ENCODE data around the gene TMSB4X.
"Not testable (repeated sequence)": the region's sequence is repeated elsewhere in the genome, so short reads cannot be mapped to it uniquely, and the experiment has no call there.

Gene TMSB4X

DNA sequence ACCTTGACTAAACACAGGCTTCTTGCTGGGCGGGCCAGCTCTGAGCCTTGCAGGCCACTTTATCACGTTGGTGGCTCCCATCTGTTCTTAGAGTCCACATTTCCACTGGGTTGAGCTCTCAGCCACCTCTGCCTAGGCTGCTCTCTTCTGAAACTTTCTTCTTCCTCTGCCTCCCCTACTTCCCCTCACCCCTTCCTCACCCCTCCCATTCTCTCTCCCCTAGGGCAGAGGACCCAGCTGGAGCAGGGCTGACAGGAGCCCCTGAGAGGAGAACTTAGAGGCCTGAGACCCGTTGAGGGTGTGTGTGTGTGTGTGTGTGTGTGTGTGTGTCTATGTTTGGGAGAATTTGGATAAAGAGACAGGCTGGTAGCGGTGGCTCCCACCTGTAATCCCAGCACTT is 19.9 kb upstream of the TMSB4X start:
- no peak for DNase-seq (ENCODE audit: low read depth in 2 of 2, low spot score in 1 of 2)

DNA sequence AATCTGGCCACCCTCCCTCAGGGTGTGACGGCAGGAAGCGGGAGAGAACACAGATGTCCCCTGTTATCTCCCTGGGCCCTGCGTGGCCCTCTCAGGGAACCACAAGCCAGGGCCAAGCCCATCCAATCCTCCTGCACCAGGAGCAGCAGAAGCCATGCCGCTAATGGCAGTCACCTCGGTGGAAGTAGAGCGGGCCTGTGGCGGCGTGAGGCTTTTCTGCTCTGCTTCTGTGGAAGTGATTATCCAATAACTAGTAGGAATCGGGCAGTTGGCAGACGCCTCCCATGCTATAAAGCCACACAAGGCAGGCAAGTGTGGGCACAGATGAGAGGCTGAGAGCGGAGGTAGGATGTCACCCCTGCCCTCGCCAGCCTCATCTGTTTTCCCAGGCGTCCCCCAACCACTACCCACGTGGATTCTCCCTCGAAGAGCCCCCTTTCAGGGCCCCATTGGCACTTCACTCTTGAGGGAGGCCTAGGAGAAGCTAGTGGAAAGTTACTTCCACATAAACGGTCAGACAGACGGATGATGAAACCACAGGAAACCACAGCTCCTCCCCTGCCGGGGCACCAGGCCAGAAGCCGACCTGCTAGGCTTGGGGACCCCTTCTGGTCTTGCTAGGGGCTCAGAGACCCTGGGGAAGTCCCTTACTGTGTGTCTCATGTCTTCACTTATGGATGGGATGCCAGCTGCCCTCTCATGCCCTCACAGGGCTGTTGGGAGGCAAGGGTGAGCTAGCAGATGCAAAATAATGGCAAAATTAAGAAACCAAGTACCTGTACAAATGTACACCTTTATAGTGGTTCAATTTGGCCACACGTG is 18.8 kb upstream of the TMSB4X start:
- peak in 1 of 2 donors; percentile 69 for DNase-seq (ENCODE audit: low read depth in 2 of 2, low spot score in 1 of 2)

DNA sequence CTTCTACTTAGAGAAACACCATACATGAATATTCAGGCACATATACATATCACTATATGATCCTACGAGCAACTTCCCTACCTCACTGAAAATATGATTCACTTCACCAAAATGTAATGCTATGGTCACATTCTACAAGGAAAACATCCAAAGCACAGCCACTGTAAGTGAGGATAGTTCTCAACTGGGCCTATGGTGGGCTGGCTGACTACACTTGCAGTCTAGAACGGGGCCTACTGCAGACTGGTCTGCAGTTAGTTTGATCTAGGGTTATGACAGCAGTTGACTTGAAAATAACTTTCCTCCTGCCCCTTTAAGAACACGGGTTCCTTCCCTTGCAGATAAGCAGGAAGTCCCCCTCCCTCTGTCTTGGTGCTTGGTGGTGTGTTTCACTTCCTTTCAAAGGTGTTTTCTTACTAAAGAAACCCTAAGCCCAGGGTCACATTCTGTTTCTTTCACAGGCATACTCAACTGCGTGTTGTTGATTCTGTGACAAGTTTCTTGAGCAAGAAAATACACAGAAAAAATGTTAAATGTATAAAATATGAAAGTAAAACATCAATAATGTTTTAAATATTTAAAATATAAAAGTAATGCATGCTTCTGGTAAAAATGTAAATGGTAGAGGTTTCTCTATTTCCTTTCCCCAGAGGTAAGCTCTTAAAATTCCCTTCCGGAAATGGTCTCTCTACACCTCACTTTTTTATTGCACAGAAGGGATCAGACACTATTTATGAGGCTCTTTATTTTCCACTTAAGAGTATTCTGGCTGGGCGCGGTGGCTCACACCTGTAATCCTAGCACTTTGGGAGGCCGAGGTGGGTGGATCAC is 18.0 kb upstream of the TMSB4X start:
- no peak for DNase-seq (ENCODE audit: low read depth in 2 of 2, low spot score in 1 of 2)

DNA sequence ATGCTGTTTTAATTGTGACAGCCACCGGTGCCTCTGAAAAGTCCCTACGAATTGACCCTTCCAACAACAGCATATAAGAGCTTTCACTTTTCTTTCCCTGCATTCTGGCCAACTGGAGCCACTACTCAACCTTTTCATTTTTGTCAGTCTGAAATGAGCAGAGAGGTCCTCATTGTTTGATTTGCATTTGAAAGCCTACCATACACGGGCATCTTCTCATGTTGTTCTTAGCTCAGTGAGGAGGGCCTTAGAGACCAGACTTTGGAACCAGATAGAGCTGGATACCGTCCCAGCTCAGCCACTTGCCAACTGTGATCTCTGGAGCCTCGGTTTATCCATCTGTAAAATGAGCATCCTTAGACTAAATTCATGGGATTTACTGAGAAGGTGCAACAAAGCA is 16.9 kb upstream of the TMSB4X start:
- no peak for DNase-seq (ENCODE audit: low read depth in 2 of 2, low spot score in 1 of 2)

DNA sequence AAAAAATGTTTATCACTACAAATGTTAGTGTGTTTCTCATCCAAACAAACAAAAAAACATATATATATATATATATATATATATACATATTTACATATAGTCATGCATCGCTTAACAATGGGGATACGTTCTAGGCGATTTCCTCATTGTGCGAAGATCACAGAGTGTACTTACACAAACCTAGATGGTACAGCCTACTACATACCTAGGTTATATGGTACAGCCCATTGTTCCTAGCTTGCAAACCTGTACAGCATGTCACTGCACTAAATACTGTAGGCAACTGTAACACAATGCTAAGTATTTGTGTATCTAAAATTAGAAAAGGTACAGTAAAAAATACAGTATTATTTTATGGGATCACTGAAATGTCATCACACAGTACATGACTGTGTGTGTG is 16.4 kb upstream of the TMSB4X start:
- DNase-seq (ENCODE audit: low read depth in 2 of 2, low spot score in 1 of 2) = no peak

DNA sequence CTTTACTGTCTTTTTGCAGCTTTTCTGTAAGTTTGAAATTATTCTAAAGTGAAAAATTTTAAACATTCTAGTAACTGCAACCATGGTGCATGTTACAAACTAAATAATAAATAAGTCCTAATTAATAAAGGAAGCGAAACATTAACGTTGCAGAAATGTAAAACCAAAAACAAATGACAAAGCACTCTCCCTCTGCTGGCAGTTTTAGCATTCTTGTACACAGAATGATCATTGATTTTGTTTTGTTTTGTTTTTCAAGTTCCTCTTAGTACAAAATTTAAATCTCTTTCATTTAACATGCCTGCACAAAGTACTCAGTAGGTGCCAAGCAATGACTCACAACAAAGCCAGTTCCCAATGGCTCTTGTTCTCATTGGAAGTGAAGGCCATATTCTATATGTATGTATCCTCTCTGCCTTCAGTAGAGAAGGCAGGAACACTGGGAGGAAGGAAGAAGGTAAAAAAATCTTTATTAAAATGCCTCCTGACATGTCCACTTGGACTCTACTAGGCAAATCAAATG is 13.7 kb upstream of the TMSB4X start:
- DNase-seq (ENCODE audit: low read depth in 2 of 2, low spot score in 1 of 2) = no peak

DNA sequence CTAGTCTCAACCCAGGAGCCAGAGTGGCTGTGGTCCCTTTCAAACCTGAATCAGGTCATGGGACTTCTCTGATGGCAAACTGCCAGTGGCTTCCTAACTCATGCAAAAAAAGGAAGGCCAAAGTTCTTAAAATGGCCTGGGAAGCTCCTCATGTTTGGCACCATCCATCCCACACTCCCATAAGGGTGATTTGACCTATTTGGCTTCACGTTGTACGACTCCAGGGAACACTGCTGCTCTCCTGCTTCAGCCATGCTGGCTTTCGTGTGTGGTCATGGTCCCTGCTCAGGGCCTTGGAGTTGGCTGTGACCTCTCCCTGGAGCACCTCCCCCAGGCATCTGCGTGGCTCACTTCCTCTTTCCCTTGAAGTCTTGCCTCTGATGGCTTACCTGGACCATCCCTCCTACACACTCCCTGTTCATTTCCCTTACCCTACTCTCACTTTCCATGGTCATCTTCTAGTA is 12.8 kb upstream of the TMSB4X start:
- no peak for DNase-seq (ENCODE audit: low read depth in 2 of 2, low spot score in 1 of 2)

DNA sequence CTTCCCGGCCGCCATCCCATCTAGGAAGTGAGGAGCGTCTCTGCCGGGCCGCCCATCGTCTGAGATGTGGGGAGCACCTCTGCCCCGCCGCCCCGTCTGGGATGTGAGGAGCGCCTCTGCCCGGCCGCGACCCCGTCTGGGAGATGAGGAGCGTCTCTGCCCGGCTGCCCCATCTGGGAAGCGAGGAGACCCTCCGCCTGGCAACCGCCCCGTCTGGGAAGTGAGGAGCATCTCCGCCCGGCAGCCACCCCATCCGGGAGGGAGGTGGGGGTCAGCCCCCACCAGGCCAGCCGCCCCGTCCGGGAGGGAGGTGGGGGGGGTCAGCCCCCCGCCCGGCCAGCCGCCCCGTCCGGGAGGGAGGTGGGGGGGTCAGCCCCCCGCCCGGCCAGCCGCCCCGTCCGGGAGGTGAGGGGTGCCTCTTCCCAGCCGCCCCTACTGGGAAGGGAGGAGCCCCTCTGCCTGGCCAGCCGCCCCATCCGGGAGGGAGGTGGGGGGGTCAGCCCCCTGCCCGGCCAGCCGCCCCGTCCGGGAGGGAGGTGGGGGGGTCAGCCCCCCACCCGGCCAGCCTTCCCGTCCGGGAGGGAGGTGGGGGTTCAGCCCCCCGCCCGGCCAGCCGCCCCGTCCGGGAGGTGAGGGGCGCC is 11.6 kb upstream of the TMSB4X start:
- not testable (repeated sequence) for DNase-seq (ENCODE audit: low read depth in 2 of 2, low spot score in 1 of 2)

DNA sequence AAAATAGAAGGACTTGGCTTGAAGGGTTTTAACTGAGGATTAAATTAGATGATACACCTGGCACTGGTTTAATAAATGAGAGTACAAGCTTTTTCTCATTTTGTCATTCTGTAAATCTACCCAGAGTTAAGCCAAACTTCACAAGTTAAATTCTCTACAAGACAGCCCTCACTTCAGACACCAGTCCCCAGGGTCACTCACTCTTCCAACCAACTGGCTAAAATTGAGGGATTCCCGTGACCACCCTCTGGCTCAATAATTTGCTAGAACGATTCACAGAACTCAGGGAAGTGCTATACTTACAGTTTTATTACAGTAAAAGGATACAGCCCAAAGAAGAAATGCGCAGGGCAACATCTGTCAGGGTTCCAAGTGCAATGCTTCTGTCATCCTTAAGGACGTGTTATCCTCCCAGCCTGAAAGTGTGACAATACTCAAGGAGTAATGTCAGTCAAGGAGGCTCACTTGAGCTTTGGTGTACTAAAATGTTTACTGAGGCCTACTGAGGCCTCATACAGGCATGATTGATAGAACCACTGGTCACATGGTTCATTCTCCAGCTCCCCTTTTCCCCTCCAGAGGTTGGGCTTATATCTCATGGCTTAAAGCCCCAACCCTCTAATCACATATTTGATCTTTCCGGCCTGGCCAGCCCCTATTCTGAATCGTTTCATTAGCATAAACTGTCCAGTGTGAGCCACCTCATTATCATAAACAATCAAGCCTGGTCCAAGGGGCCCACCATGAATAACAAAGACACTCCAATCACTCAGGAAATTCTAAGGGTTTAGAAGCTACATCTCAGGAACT is 9.6 kb upstream of the TMSB4X start:
- no peak for DNase-seq (ENCODE audit: low read depth in 2 of 2, low spot score in 1 of 2)

DNA sequence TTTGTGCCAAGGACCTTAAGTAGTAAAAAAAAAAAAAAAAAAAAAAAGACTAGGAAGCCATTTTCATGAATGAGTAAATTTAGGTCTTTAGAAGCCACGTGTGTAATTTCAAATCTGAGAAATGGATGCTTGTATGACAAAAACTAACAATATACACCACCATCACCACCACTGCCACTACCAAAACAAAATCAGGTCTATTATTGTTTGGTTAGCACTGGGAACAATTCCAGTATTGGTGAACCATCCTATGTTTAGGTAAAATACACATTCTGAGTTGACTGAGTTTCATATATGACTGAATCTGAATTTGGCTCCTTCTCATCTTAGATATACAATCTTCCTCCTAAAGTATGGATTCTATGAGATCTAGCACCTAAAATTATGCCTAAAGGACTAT is 8.8 kb upstream of the TMSB4X start:
- no peak for DNase-seq (ENCODE audit: low read depth in 2 of 2, low spot score in 1 of 2)

DNA sequence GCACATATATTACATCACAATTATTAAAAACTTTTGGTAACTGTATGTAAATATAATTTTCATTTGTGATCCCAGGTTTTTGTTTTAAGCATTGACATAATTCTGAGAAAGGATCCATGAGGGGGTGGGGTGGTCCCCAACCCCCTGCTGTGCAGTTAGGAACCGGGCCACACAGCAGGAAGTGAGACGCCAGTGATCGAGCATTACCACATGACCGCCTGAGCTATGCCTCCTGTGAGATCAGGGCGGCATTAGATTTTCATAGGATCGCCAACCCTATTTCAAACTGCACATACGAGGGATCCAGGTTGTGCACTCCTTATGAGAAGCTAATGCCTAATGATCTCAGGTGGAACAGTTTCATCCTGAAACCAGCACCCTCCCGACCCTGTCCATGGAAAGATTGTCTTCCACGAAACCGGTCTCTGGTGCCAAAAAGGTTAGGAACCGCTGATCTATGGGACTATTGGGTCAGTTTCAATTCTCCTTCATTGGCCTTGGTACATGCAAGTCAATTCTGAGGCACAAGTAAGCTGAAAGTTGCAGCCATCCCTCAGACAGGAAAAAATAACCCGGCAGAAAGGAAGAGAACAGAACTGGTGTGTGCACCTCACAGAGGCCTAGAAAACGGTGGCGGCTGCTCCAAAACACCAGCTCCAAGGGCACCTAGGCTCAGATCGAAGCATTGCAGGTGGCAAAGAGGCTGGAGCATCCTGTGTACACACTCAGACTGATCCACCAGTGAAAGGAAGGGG is 7.0 kb upstream of the TMSB4X start:
- no peak for DNase-seq (ENCODE audit: low read depth in 2 of 2, low spot score in 1 of 2)

DNA sequence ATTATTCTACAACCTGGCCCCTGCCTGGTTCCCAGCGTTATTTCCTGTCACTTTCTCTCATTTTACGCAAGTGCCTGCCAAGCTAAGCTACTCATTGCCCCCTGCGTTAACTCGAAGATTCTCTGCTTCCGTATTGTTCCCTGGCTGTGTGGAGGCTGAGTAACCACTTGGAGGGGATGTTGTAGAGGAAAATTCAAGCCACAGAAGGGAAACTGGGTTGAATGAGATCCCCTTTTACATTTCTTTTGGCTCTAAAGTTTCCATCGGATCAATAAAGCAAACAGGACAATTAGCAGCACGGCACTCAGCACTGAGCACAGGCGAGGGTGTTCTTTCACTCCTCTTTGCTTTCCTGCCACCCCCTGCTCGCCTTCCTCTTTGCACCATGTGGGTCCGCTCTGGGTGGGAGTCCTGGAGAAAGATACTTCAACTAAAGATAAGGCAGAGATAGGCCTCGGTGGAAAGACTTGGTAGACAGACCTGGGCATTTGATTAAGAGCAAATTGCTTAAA is 4.2 kb upstream of the TMSB4X start:
- DNase-seq (ENCODE audit: low read depth in 2 of 2, low spot score in 1 of 2) = no peak

DNA sequence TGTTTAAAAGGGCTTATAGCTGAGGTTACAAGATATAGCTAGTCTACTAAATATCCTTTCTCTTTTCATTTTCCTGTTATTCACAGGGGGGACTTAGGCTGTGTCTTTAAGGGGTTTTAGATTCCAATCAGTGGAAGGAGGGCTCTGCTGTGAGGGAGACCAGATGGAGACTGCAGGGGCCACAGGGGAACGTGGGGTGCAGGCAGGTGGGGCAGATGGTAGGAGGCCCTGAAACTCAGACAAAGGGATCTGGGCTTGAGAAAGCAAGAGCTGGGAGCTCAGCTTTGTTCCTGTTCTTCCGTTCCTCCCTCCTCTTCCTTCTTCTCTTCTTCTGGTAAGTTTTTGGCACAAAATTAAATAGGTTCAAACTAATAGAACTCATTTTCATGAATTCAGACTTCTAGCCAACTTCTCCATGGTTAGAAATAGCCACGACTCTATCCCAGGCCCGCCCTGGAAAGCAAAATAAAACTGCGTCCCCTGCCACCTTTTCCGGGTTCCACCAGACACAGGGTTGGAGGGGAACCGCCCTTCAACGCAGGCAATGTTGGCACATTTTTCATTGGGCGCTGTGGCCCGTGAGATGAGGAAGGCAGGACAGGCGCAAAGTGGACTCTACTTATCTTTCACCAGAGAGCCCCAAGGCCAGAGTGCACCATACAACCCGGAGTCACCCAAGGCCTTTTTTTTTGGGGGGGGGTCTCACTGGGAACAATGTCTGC is 3.5 kb upstream of the TMSB4X start:
- no peak for DNase-seq (ENCODE audit: low read depth in 2 of 2, low spot score in 1 of 2)

DNA sequence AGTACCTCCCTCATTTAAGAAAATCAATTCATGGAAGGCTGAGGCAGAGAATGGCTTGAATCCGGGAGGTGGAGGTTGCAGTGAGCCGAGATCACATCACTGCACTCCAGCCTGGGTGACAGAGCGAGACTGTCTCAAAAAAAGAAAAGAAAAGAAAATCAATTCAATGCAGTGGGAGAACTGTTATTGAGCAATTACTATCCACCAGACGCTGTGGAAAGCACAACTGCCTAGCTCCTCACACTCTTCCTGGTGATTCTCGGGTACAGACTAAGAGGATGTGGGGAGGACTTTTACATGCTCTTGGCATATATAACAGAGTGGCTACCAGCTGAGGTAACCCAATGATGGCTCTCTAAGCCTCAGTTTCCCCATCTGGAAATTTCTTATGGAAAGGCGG is 2.7 kb upstream of the TMSB4X start:
- no peak for DNase-seq (ENCODE audit: low read depth in 2 of 2, low spot score in 1 of 2)

DNA sequence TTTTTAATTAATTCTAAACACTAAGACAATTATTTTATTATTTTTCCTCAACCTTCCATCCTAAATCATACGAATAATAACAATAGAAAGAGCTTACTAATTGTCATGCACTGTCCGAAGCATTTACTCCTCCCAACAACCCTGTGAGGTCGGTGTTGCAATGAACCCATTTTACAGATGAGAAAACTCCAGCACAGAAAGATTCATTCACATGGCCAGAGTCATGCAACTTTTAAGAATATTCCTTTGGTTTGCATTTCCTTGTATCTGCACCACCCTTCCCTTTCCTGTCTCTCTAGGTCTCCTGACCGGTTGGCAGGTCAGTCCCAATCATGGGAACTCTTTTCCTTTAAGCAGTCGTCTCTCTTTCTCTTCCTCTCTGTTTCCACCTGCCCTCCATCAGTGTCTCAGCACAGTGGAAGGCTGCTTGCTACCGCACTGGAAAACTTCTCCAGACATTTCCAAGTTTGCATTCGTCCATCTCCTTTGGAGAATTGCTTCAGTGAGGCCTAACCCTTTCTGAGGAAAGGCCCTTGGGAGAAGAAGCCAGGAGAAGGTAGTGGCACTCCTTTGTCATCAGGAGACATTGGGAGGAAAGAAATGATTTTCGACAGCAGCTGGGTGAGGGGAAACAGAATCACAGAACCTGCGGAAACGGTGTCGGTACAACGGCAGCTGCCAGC is 1.9 kb upstream of the TMSB4X start:
- DNase-seq (ENCODE audit: low read depth in 2 of 2, low spot score in 1 of 2) = no peak

DNA sequence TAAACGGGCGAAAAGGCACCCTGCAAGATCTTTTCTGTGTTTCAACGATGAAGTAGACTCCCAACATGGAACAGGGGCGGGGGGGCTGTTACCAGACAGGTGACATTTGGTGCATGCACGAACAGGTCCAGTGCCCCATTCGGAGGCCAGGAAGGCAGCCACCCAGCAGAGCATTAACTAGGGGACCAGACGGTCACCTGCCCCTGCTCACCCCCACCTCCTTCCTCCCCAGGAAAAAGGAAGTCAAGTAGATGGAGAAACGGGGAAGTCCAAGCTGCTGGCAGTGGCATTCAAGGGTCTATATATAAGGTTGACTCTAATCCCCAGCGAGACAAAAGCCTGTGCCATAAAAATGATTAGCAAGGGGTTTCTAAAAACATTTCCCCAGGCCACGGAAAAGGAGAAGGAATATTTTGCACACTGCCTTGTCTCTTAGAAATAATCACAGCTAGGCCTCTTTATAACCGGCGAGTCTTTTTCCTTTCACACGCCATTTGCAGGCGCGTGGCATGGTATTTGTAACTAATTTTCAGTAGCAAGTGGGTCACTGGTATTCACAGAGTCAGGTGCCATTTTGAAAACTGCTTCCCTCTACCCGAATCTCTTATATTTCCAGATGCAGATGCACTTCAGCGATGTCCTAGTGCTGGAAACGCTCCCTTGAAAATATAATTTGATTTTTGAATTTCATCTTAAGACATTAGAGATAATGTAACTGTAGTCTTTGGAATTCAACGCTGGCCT is 1.2 kb upstream of the TMSB4X start:
- no peak for DNase-seq (ENCODE audit: low read depth in 2 of 2, low spot score in 1 of 2)

DNA sequence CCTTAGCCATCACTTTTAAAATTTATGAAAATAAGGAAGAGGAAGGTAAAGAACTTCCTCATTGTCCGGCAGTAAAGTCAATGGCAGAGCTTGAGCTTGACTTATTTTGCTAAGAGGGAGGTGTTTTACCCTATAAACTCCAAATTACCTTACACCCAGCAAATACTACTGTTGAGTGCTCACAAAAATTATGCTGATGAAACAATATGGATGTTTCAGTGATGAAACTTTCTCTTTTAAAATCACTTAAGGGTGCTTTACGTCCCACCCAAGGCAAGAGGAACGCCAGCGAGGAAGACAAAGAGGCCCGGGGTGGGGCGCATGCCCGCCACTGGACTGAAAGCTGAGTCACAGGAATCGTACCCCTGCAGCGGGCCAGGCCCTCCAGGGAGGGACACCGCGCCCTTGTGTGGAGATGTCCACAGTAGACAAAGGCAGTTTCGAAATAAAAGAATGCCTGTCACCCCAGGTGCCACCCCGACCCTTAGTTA is 560 bp upstream of the TMSB4X start:
- no peak for DNase-seq (ENCODE audit: low read depth in 2 of 2, low spot score in 1 of 2)

DNA sequence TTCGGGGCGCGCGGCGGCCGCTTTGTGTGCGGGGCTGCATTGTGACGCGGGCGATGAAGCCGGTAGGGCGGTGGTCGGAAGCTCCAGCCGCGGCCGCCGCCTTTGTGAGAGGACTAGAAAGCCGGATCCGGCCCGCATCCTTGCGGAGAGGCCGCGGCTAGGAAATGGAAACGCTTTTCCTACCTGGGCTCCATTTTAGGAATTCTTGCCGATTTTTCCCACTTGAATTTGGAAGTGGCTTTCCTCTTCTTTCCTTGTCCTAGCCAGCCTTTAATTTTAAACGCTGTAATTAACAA is 708 bp downstream of the TMSB4X start:
- no peak for DNase-seq (ENCODE audit: low read depth in 2 of 2, low spot score in 1 of 2)

Data from stimulated activated CD8-positive, alpha-beta memory T cell treated with anti-CD3 and anti-CD28 coated beads, Interleukin-4, amount 100 ng/mL, for 4 hours (primary cell).